NCI-H2227 (cell line): ENCODE results near the gene PPME1.
A peak's percentile ranks its signal among the peaks of the same experiment; 100 is the strongest.

Experiments
- DNase-seq: peaks from one replicate; lab custom pipeline; 2025; ENCODE audit not compliant: unreplicated experiment; lab: John Stamatoyannopoulos, UW

PPME1 gene

DNA sequence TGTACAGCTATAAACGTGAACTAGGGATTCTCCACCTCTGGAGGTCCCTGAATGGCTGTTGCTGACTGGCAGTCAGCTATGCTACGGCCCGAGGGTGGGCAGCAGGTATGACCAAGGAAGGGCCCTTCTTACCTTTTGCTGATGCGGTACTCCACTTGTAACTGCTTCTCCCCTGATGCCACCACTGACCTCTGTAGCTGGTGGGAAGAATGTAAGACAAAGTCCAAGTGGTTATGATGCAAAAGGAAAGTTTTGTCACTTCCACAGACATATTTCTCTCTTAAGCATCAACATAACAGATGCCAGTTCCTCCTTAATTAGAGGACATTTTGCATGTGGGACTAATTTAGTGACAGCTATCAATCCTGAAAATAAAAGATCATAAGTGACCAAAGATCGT lies 108.2 kb downstream of the PPME1 start:
- no peak for DNase-seq

DNA sequence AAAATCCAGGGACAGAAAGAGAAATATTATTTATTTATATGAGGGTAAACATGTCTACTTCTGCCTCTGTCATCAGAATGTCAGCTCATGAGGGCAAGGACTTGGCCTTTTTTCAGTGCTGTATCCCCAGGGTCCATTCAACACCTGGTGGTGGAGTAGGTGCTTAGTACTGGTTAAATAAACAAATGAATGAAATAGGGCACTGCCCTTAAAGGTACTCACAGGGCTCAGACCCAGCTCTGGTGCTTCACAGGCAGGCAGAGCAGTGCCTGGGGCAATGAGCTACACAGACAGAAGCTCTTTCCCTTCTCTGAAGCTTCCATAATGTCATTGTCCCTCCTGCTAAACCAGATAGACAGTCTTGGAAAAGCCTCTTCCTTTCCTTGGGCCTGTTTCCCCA lies 109.4 kb downstream of the PPME1 start:
- DNase-seq: no peak

DNA sequence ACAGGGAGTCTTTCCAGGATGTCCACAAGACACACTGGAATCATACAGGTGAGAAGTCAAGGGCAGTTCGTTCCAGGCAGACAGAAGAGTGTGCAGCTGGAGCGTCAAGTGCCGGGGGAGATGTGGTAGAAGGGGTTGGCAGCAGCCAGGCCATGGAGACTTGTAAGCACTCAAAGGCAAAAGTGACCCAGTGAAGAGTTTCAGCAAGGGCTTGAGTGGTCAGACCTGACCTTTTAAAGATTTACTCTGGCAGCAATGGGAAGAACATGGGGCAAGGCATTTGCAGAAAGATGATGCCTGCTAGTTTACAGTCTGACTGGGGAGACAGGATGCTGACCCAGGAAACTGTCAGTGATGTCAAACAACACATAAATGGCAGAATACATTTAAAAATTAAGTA lies 111.3 kb downstream of the PPME1 start:
- DNase-seq: no peak

DNA sequence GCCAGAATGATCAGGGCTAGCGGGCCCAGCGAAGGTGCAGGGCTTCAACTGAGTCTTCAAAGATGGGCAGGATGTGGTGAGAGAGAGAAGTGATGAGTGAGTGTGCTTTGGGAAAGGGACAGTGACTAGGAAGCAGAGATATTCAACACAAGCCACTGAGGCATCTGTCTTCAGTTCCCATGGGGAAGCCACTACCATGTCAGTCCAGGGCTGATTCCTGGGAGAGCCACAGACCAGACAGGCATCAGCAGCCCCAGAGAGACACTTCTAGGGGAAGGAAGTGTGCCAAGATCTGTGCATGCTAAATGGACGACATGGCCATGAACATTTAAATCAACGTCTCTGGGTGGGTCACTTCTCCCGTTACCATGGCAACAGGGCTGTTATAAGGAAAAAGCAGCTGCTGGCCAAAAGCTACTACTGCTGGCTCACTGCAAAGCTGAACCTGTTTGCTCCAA lies 111.9 kb downstream of the PPME1 start:
- DNase-seq: peak; percentile 75

GRCh38 chr11:74283580-74284180 lies 112.6 kb downstream of the PPME1 start:
- no peak for DNase-seq

GRCh38 chr11:74284466-74284865 lies 113.4 kb downstream of the PPME1 start:
- DNase-seq: no peak

DNA sequence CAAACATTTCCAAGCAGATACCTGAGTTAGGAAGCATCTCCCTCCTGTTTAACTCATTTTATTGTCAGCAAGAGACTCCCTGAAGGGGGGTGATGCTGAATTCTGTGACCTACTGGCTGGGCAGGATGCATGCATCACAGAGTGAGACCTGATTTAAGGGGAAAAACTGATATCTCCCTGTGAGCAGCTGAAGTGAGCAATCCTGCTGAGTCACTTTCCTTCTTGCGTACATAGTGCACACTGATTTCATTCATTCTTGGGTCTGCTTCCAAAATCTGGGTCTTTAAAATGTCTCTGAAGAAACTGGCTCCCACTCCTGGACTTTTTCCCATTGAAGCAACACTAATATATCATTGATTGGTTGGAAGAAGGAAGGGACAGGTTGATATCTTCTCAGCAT lies 117.1 kb downstream of the PPME1 start:
- DNase-seq: no peak

GRCh38 chr11:74288911-74289310 lies 117.8 kb downstream of the PPME1 start:
- DNase-seq: no peak

- no peak for DNase-seq
These were observed 126.4 kb downstream of the PPME1 start for GRCh38 chr11:74297484-74297883.

DNA sequence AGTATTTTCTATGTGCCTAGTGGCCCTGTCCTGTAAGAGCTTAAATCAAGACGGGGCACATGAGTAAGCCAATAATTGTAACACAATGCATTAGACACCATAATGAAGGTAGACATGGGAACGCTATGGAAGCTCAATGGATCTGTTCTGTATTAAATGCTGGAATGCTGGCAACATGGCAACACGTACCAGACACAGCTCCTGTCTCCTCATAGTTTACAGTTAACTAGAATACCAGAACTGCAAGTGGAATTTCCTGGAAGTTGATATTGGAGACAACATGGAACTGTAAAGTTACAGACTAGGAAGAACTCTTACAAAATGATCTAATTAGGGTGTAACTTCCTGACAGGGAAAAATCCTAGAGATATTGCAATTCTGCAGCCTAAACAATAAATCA lies 127.9 kb downstream of the PPME1 start:
- DNase-seq: no peak
